Left ventricle myocardium inferior (tissue), 1 donor: ENCODE measurements around the gene RALGPS1. TPM values are rescaled to one million over a fixed set of nuclear protein-coding genes. Genes with fewer than 3 reads are reported as not detected.
"Not testable (repeated sequence)": the region's sequence is repeated elsewhere in the genome, so short reads cannot be mapped to it uniquely, and the experiment has no call there.

Source experiments
- DNase-seq: peaks from one replicate; pipeline ENCODE4 v3.0.0-alpha.2; 2020
- H3K27ac ChIP-seq: fragments of 200-600 bp; replicated peaks from 2 replicates; pipeline ENCODE4 v1.8.0; 2021
- H3K27me3 ChIP-seq: fragments of 200-600 bp; 2 replicates; pipeline ENCODE4 v1.8.0; 2021; ENCODE audit warnings: low read depth
- H3K36me3 ChIP-seq: fragments of 200-600 bp; 2 replicates; pipeline ENCODE4 v1.8.0; 2021
- H3K4me1 ChIP-seq: fragments of 200-600 bp; 2 replicates; pipeline ENCODE4 v1.8.0; 2021
- H3K4me3 ChIP-seq: fragments of 200-600 bp; 2 replicates; pipeline ENCODE4 v1.8.0; 2021; ENCODE audit warnings: mild to moderate bottlenecking, moderate library complexity
- H3K9me3 ChIP-seq: fragments of 200-600 bp; replicated peaks from 2 replicates; pipeline ENCODE4 v1.8.0; 2021
- CTCF ChIP-seq: fragments of 200-600 bp; IDR thresholded peaks from 2 replicates; pipeline ENCODE4 v1.8.0; 2021; ENCODE audit warnings: antibody characterized with exemption, mild to moderate bottlenecking, borderline replicate concordance
- intact Hi-C: fragments of 100-400 bp; cut with micrococcal nuclease; formaldehyde crosslinking; loops from one replicate; pipeline ENCODE4 v1.11.0; 2022
- total RNA-seq: library from RNA; stranded (reverse); fragmentation: NEBNext Ultra II Directional; extraction: Animal tissue kit (Norgen Biotek cat#: 25700); gene quantifications from one replicate; pipeline ENCODE4 v1.2.1, GENCODE V29; 2021
- donor health status: DM: no; HTN: yes; CAD: no; lungs with severe emphysema.

Gene RALGPS1
- total RNA-seq, 1 donor from 2014 or later, result 18.9 TPM

- intact Hi-C loops, result no loop called here
- no peak for DNase-seq
- no peaks in the 10 kb centered on the region for H3K9me3 ChIP-seq
- H3K27me3 ChIP-seq, result no peaks in the 10 kb centered on the region
- no peak for TF ChIP-seq CTCF
- H3K4me3 ChIP-seq, result no peak overlapping the region
- H3K36me3 ChIP-seq, result no peaks in the 10 kb centered on the region
- H3K4me1 ChIP-seq, result peaks cover 19% of the 10 kb centered on the region
- no peak overlapping the region for H3K27ac ChIP-seq
These were observed 97.7 kb downstream of the RALGPS1 start for GRCh38 chr9:127012250-127012649.

- no peak for DNase-seq
- Histone ChIP-seq H3K4me3 (no peak overlapping the region), H3K9me3 (no peaks in the 10 kb centered on the region), H3K4me1 (peaks cover 19% of the 10 kb centered on the region), H3K36me3 (no peaks in the 10 kb centered on the region), H3K27ac (no peak overlapping the region), H3K27me3 (no peaks in the 10 kb centered on the region)
- no peak for TF ChIP-seq CTCF
- intact Hi-C loops, result no loop called here
These were observed 99.0 kb downstream of the RALGPS1 start for GRCh38 chr9:127013597-127013996.

GRCh38 chr9:127014216-127014909 lies 99.8 kb downstream of the RALGPS1 start:
- Histone ChIP-seq H3K36me3 (no peaks in the 10 kb centered on the region), H3K9me3 (no peaks in the 10 kb centered on the region), H3K27ac (no peak overlapping the region), H3K4me3 (no peak overlapping the region), H3K4me1 (peaks cover 19% of the 10 kb centered on the region), H3K27me3 (no peaks in the 10 kb centered on the region)
- intact Hi-C loops, result no loop called here
- no peak for DNase-seq
- TF ChIP-seq CTCF, result no peak

- Histone ChIP-seq H3K4me1 (peaks cover 19% of the 10 kb centered on the region), H3K36me3 (no peaks in the 10 kb centered on the region), H3K27me3 (no peaks in the 10 kb centered on the region), H3K27ac (no peak overlapping the region), H3K4me3 (no peak overlapping the region), H3K9me3 (no peaks in the 10 kb centered on the region)
- no peak for TF ChIP-seq CTCF
- intact Hi-C loops, result no loop called here
- DNase-seq, result no peak
These were observed 100.4 kb downstream of the RALGPS1 start for GRCh38 chr9:127014910-127015540.

GRCh38 chr9:127015921-127016512 lies 101.4 kb downstream of the RALGPS1 start:
- H3K4me3 ChIP-seq, result no peak overlapping the region
- peaks cover 29% of the 10 kb centered on the region for H3K4me1 ChIP-seq
- intact Hi-C loops, result no loop called here

GRCh38 chr9:127017979-127018378 lies 103.4 kb downstream of the RALGPS1 start:
- DNase-seq, intact Hi-C loops, H3K36me3 ChIP-seq, H3K9me3 ChIP-seq, H3K27me3 ChIP-seq, H3K27ac ChIP-seq, H3K4me3 ChIP-seq: not testable (repeated sequence)
- H3K4me1 ChIP-seq, result peaks cover 46% of the 10 kb centered on the region

More at GRCh38 chr9:127015921-127016512, 101.4 kb downstream of the RALGPS1 start:
- no peak for TF ChIP-seq CTCF
- no peak for DNase-seq
- Histone ChIP-seq H3K9me3 (no peaks in the 10 kb centered on the region), H3K27me3 (no peaks in the 10 kb centered on the region), H3K36me3 (no peaks in the 10 kb centered on the region), H3K27ac (no peak overlapping the region)
